Neural cell (in vitro differentiated cells): ENCODE results near the gene P2RX4. TPM values are rescaled to one million over a fixed set of nuclear protein-coding genes. Genes with fewer than 3 reads are reported as not detected.

Experiments
- H2AFZ ChIP-seq: fragments of 200-600, 300-800 bp; sonication (generic), shearing (Covaris generic); 2 replicates; pipeline ENCODE4 v1.6.0; 2014; ENCODE audit warnings: low read depth, mild to moderate bottlenecking, antibody characterized with exemption, low read length, moderate library complexity
- H3F3A ChIP-seq: fragments of 200-600 bp; shearing (Covaris generic); 2 replicates; pipeline ENCODE4 v1.6.1; 2016; ENCODE audit warnings: mild to moderate bottlenecking, moderate library complexity, mixed read lengths, antibody characterized with exemption, low read length; ENCODE audit not compliant: insufficient read depth, poor library complexity, severe bottlenecking
- H3K27ac ChIP-seq: fragments of 200-600, 300-800 bp; sonication (generic), shearing (Covaris generic); 2 replicates; pipeline ENCODE4 v1.5.1; 2014; ENCODE audit warnings: mild to moderate bottlenecking, low read length, moderate library complexity
- H3K27me3 ChIP-seq: fragments of 300-800, 200-600 bp; sonication (generic), shearing (Covaris generic); 2 replicates; pipeline ENCODE4 v1.6.0; 2014; ENCODE audit warnings: mild to moderate bottlenecking, low read depth, low read length, moderate library complexity; ENCODE audit not compliant: insufficient read depth
- H3K36me3 ChIP-seq: fragments of 300-800, 200-600 bp; sonication (generic), shearing (Covaris generic); 2 replicates; pipeline ENCODE4 v1.5.1; 2014; ENCODE audit warnings: mild to moderate bottlenecking, antibody characterized with exemption, low read length, moderate library complexity; ENCODE audit not compliant: insufficient read depth
- H3K4me2 ChIP-seq: fragments of 300-800, 200-600 bp; sonication (generic), shearing (Covaris generic); 2 replicates; pipeline ENCODE4 v1.6.0; 2014; ENCODE audit warnings: mild to moderate bottlenecking, low read length
- H3K4me3 ChIP-seq: fragments of 300-800, 200-600 bp; sonication (generic), shearing (Covaris generic); 2 replicates; pipeline ENCODE4 v1.5.1; 2014; ENCODE audit warnings: mild to moderate bottlenecking, low read length, moderate library complexity
- H3K79me2 ChIP-seq: fragments of 200-600 bp; shearing (Covaris generic); replicated peaks from 2 replicates; pipeline ENCODE4 v1.6.0; 2014; ENCODE audit warnings: mild to moderate bottlenecking, low read length, moderate library complexity; ENCODE audit not compliant: insufficient read depth
- H3K9ac ChIP-seq: fragments of 300-800, 200-600 bp; sonication (generic), shearing (Covaris generic); 2 replicates; pipeline ENCODE4 v1.6.1; 2016; ENCODE audit warnings: mild to moderate bottlenecking, low read length, mixed read lengths
- H3K9me2 ChIP-seq: fragments of 200-600 bp; shearing (Covaris generic); 2 replicates; pipeline ENCODE4 v1.6.1; 2016; ENCODE audit warnings: mild to moderate bottlenecking, low read length, mixed read lengths; ENCODE audit not compliant: insufficient read depth
- H3K9me3 ChIP-seq: fragments of 200-600, 300-800 bp; sonication (generic), shearing (Covaris generic); 2 replicates; pipeline ENCODE4 v1.6.1; 2016; ENCODE audit warnings: mild to moderate bottlenecking, mixed run types, low read length, moderate library complexity, mixed read lengths
- H4K20me1 ChIP-seq: fragments of 200-600 bp; shearing (Covaris generic); 2 replicates; pipeline ENCODE4 v1.6.1; 2016; ENCODE audit warnings: mild to moderate bottlenecking, mixed run types; ENCODE audit not compliant: insufficient read depth
- CTCF ChIP-seq: fragments of 450-650 bp; IDR thresholded peaks from 2 replicates; pipeline ENCODE4 v1.5.1; 2014; ENCODE audit warnings: antibody characterized with exemption, mild to moderate bottlenecking, moderate library complexity; ENCODE audit not compliant: poor library complexity, severe bottlenecking
- EP300 ChIP-seq: fragments of 450-650 bp; conservative IDR thresholded peaks from 2 replicates; pipeline ENCODE4 v1.6.1; 2014; ENCODE audit warnings: antibody characterized with exemption, mild to moderate bottlenecking, moderate library complexity; ENCODE audit not compliant: poor library complexity, severe bottlenecking
- EZH2 ChIP-seq: fragments of 200-600, 300-800 bp; shearing (Covaris generic), sonication (generic); IDR thresholded peaks from 2 replicates; pipeline ENCODE4 v1.6.1; 2014; ENCODE audit warnings: antibody characterized with exemption, low read length, borderline replicate concordance, mild to moderate bottlenecking; ENCODE audit not compliant: insufficient read depth, poor library complexity, severe bottlenecking
- MXI1 ChIP-seq: fragments of 450-650 bp; conservative IDR thresholded peaks from 2 replicates; pipeline ENCODE4 v1.6.1; 2014; ENCODE audit warnings: antibody characterized with exemption, mild to moderate bottlenecking; ENCODE audit not compliant: poor library complexity, severe bottlenecking
- POLR2AphosphoS5 ChIP-seq: IDR thresholded peaks from 2 replicates; pipeline ENCODE4 v1.6.1; 2012
- RAD21 ChIP-seq: fragments of 450-650 bp; conservative IDR thresholded peaks from 2 replicates; pipeline ENCODE4 v1.6.1; 2014; ENCODE audit warnings: antibody characterized with exemption, mild to moderate bottlenecking, moderate library complexity
- REST ChIP-seq: IDR thresholded peaks from 2 replicates; pipeline ENCODE4 v1.6.1; 2012; ENCODE audit warnings: borderline replicate concordance
- SMC3 ChIP-seq: fragments of 450-650 bp; conservative IDR thresholded peaks from 2 replicates; pipeline ENCODE4 v1.6.1; 2014; ENCODE audit warnings: antibody characterized with exemption, mild to moderate bottlenecking, moderate library complexity; ENCODE audit not compliant: poor library complexity
- TAF1 ChIP-seq: IDR thresholded peaks from 2 replicates; pipeline ENCODE4 v1.6.1; 2012; ENCODE audit warnings: low read depth
- polyA plus RNA-seq: library from polyadenylated mRNA; depleted of rRNA; stranded (reverse); fragments of >200 nt; gene quantifications from 2 replicates; pipeline ENCODE4 v1.2.3, GENCODE V29; 2014

P2RX4 gene
- polyA plus RNA-seq, 1 donor from 2014 or later = 5.8 TPM

- Histone ChIP-seq H3K9ac (no peak overlapping the region), H3K36me3 (no peaks in the 10 kb centered on the region), H2AFZ (no peak overlapping the region), H3K4me2 (no peak overlapping the region), H3K9me2 (no peaks in the 10 kb centered on the region), H3F3A (no peaks in the 10 kb centered on the region), H3K27me3 (no peaks in the 10 kb centered on the region), H4K20me1 (no peaks in the 10 kb centered on the region), H3K4me3 (no peak overlapping the region), H3K27ac (no peak overlapping the region), H3K79me2 (no peaks in the 10 kb centered on the region), H3K9me3 (no peaks in the 10 kb centered on the region)
- TF ChIP-seq SMC3 (no peak), EZH2 (no peak), REST (no peak), POLR2AphosphoS5 (no peak), MXI1 (no peak), TAF1 (no peak), EP300 (no peak), RAD21 (no peak), CTCF (no peak)
These were observed 53.4 kb downstream of the P2RX4 start for GRCh38 chr12:121263206-121263935.

- H4K20me1 ChIP-seq = no peaks in the 10 kb centered on the region
- no peak overlapping the region for H3K9ac ChIP-seq
- no peaks in the 10 kb centered on the region for H3K9me2 ChIP-seq
- H3K27me3 ChIP-seq = no peaks in the 10 kb centered on the region
- no peak overlapping the region for H3K27ac ChIP-seq
- H3K4me2 ChIP-seq = no peak overlapping the region
- no peaks in the 10 kb centered on the region for H3K9me3 ChIP-seq
- no peak overlapping the region for H3K4me3 ChIP-seq
- no peaks in the 10 kb centered on the region for H3K79me2 ChIP-seq
- H2AFZ ChIP-seq = no peak overlapping the region
- H3F3A ChIP-seq = no peaks in the 10 kb centered on the region
- TF ChIP-seq SMC3 (no peak), POLR2AphosphoS5 (no peak), CTCF (no peak), TAF1 (no peak), RAD21 (no peak), REST (no peak), EP300 (no peak), MXI1 (no peak), EZH2 (no peak)
- H3K36me3 ChIP-seq = peaks cover 4% of the 10 kb centered on the region
These were observed 54.2 kb downstream of the P2RX4 start for GRCh38 chr12:121264135-121264534.
